ENCODE data around the gene KHDC4. TPM values are rescaled to one million over a fixed set of nuclear protein-coding genes. Genes with fewer than 3 reads are reported as not detected.

KHDC4 gene
- total and polyA plus RNA-seq, 2 experiments from 2014 or later: 47.1 to 57.7 TPM

DNA sequence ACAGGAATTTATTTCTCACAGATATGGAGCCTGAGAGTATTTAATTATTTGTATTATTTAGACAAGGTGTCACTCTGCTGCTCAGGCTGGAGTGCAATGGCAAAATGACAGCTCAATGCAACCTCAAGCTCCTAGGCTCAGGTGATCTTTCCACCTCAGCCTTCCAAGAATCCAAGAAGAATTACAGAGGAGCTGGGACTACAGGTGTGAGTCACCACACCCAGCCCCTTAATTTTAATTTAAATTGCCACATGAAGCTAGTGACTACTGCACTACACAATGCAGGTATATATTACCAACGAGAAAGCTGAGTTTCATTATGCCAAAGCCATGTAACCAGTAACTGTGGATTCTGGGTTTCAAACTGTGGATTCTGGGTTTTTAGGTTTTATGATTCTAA, 2.1 kb downstream of the KHDC4 start:
- Mint-ChIP-seq H3K4me3 (peak overlapping the region; percentile 49), H3K36me3 (ENCODE audit: low read depth) (peaks cover 26% of the 10 kb centered on the region), H3K9me3 (no peaks in the 10 kb centered on the region), H3K27ac (no peak overlapping the region), H3K4me1 (peaks cover 7% of the 10 kb centered on the region; the same call in 2 of the 3 replicates), H3K27me3 (ENCODE audit: insufficient read depth, low read depth, poor library complexity) (peaks cover 6% of the 10 kb centered on the region)
- H2AFZ ChIP-seq: no peak overlapping the region
- ATAC-seq (no peak), DNase-seq (ENCODE audit: low spot score) (no peak)
- H3K27ac ChIP-seq (ENCODE audit: low read depth): 0 out of 2 replicates have a peak overlapping the region, but pooled peaks have one; percentile 61
- H4K20me1 ChIP-seq (replicated peaks; ENCODE audit: insufficient read depth): peaks cover 46% of the 10 kb centered on the region
- H3K4me3 ChIP-seq: 0 out of 2 replicates have a peak overlapping the region, but pooled peaks have one; percentile 13
- H3K79me2 ChIP-seq (replicated peaks; ENCODE audit: insufficient read depth): peaks cover 62% of the 10 kb centered on the region
- H3K9me2 ChIP-seq (ENCODE audit: insufficient read depth): no peaks in the 10 kb centered on the region
- peaks cover 16% of the 10 kb centered on the region for H3K4me1 ChIP-seq (ENCODE audit: insufficient read depth)
- H3K27me3 ChIP-seq (ENCODE audit: insufficient read depth): no peaks in the 10 kb centered on the region
- peaks cover 16% of the 10 kb centered on the region for H3F3A ChIP-seq (replicated peaks; ENCODE audit: low read depth)
- TF ChIP-seq POLR2AphosphoS5 (IDR thresholded peaks at IDR 0.05; ENCODE audit: low read depth) (no peak), ZNF114 (CRISPR knock-in tag; IDR thresholded peaks at IDR 0.05) (no peak), STAT1 (IDR thresholded peaks at IDR 0.05; ENCODE audit: unreplicated experiment) (no peak), CREB1 (CRISPR knock-in tag; IDR thresholded peaks at IDR 0.05; ENCODE audit: low read depth) (no peak), JUNB (IDR thresholded peaks at IDR 0.05; ENCODE audit: unreplicated experiment) (no peak), NANOG (IDR thresholded peaks at IDR 0.05; ENCODE audit: borderline replicate concordance) (no peak), EZH2 (IDR thresholded peaks at IDR 0.05; ENCODE audit: low read depth, unreplicated experiment) (no peak), ZNF331 (CRISPR knock-in tag; IDR thresholded peaks at IDR 0.05; ENCODE audit: low read depth) (no peak)
- TF ChIP-seq, protein P1, sequence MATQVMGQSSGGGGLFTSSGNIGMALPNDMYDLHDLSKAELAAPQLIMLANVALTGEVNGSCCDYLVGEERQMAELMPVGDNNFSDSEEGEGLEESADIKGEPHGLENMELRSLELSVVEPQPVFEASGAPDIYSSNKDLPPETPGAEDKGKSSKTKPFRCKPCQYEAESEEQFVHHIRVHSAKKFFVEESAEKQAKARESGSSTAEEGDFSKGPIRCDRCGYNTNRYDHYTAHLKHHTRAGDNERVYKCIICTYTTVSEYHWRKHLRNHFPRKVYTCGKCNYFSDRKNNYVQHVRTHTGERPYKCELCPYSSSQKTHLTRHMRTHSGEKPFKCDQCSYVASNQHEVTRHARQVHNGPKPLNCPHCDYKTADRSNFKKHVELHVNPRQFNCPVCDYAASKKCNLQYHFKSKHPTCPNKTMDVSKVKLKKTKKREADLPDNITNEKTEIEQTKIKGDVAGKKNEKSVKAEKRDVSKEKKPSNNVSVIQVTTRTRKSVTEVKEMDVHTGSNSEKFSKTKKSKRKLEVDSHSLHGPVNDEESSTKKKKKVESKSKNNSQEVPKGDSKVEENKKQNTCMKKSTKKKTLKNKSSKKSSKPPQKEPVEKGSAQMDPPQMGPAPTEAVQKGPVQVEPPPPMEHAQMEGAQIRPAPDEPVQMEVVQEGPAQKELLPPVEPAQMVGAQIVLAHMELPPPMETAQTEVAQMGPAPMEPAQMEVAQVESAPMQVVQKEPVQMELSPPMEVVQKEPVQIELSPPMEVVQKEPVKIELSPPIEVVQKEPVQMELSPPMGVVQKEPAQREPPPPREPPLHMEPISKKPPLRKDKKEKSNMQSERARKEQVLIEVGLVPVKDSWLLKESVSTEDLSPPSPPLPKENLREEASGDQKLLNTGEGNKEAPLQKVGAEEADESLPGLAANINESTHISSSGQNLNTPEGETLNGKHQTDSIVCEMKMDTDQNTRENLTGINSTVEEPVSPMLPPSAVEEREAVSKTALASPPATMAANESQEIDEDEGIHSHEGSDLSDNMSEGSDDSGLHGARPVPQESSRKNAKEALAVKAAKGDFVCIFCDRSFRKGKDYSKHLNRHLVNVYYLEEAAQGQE (IDR thresholded peaks at IDR 0.05; ENCODE audit: unreplicated experiment): no peak
- TF ChIP-seq, protein P2, sequence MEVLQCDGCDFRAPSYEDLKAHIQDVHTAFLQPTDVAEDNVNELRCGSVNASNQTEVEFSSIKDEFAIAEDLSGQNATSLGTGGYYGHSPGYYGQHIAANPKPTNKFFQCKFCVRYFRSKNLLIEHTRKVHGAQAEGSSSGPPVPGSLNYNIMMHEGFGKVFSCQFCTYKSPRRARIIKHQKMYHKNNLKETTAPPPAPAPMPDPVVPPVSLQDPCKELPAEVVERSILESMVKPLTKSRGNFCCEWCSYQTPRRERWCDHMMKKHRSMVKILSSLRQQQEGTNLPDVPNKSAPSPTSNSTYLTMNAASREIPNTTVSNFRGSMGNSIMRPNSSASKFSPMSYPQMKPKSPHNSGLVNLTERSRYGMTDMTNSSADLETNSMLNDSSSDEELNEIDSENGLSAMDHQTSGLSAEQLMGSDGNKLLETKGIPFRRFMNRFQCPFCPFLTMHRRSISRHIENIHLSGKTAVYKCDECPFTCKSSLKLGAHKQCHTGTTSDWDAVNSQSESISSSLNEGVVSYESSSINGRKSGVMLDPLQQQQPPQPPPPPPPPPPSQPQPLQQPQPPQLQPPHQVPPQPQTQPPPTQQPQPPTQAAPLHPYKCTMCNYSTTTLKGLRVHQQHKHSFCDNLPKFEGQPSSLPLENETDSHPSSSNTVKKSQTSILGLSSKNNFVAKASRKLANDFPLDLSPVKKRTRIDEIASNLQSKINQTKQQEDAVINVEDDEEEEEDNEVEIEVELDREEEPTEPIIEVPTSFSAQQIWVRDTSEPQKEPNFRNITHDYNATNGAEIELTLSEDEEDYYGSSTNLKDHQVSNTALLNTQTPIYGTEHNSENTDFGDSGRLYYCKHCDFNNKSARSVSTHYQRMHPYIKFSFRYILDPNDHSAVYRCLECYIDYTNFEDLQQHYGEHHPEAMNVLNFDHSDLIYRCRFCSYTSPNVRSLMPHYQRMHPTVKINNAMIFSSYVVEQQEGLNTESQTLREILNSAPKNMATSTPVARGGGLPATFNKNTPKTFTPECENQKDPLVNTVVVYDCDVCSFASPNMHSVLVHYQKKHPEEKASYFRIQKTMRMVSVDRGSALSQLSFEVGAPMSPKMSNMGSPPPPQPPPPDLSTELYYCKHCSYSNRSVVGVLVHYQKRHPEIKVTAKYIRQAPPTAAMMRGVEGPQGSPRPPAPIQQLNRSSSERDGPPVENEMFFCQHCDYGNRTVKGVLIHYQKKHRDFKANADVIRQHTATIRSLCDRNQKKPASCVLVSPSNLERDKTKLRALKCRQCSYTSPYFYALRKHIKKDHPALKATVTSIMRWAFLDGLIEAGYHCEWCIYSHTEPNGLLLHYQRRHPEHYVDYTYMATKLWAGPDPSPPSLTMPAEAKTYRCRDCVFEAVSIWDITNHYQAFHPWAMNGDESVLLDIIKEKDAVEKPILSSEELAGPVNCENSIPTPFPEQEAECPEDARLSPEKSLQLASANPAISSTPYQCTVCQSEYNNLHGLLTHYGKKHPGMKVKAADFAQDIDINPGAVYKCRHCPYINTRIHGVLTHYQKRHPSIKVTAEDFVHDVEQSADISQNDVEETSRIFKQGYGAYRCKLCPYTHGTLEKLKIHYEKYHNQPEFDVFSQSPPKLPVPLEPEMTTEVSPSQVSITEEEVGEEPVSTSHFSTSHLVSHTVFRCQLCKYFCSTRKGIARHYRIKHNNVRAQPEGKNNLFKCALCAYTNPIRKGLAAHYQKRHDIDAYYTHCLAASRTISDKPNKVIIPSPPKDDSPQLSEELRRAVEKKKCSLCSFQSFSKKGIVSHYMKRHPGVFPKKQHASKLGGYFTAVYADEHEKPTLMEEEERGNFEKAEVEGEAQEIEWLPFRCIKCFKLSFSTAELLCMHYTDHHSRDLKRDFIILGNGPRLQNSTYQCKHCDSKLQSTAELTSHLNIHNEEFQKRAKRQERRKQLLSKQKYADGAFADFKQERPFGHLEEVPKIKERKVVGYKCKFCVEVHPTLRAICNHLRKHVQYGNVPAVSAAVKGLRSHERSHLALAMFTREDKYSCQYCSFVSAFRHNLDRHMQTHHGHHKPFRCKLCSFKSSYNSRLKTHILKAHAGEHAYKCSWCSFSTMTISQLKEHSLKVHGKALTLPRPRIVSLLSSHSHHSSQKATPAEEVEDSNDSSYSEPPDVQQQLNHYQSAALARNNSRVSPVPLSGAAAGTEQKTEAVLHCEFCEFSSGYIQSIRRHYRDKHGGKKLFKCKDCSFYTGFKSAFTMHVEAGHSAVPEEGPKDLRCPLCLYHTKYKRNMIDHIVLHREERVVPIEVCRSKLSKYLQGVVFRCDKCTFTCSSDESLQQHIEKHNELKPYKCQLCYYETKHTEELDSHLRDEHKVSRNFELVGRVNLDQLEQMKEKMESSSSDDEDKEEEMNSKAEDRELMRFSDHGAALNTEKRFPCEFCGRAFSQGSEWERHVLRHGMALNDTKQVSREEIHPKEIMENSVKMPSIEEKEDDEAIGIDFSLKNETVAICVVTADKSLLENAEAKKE (CRISPR knock-in tag; IDR thresholded peaks at IDR 0.05): no peak
- TF ChIP-seq, protein P3, sequence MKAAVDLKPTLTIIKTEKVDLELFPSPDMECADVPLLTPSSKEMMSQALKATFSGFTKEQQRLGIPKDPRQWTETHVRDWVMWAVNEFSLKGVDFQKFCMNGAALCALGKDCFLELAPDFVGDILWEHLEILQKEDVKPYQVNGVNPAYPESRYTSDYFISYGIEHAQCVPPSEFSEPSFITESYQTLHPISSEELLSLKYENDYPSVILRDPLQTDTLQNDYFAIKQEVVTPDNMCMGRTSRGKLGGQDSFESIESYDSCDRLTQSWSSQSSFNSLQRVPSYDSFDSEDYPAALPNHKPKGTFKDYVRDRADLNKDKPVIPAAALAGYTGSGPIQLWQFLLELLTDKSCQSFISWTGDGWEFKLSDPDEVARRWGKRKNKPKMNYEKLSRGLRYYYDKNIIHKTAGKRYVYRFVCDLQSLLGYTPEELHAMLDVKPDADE (IDR thresholded peaks at IDR 0.05): no peak
- TF ChIP-seq, protein P4, sequence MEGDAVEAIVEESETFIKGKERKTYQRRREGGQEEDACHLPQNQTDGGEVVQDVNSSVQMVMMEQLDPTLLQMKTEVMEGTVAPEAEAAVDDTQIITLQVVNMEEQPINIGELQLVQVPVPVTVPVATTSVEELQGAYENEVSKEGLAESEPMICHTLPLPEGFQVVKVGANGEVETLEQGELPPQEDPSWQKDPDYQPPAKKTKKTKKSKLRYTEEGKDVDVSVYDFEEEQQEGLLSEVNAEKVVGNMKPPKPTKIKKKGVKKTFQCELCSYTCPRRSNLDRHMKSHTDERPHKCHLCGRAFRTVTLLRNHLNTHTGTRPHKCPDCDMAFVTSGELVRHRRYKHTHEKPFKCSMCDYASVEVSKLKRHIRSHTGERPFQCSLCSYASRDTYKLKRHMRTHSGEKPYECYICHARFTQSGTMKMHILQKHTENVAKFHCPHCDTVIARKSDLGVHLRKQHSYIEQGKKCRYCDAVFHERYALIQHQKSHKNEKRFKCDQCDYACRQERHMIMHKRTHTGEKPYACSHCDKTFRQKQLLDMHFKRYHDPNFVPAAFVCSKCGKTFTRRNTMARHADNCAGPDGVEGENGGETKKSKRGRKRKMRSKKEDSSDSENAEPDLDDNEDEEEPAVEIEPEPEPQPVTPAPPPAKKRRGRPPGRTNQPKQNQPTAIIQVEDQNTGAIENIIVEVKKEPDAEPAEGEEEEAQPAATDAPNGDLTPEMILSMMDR (conservative IDR thresholded peaks at IDR 0.05; ENCODE audit: low read depth in 2 of 2): no peak
- peak overlapping the region; percentile 94 for H3K4me2 ChIP-seq
- H3K36me3 ChIP-seq (ENCODE audit: insufficient read depth): peaks cover 58% of the 10 kb centered on the region

Data from GM23338 (cell line).